Islet of Langerhans (tissue), 1 donor: Measurements from ENCODE around the gene HDGFL1.

Experiments used
- FAIRE-seq: peaks from one replicate; lab custom pipeline; 2011; peaks lifted over from hg19 to GRCh38; lab: Jason Lieb, UNC

HDGFL1 gene

DNA sequence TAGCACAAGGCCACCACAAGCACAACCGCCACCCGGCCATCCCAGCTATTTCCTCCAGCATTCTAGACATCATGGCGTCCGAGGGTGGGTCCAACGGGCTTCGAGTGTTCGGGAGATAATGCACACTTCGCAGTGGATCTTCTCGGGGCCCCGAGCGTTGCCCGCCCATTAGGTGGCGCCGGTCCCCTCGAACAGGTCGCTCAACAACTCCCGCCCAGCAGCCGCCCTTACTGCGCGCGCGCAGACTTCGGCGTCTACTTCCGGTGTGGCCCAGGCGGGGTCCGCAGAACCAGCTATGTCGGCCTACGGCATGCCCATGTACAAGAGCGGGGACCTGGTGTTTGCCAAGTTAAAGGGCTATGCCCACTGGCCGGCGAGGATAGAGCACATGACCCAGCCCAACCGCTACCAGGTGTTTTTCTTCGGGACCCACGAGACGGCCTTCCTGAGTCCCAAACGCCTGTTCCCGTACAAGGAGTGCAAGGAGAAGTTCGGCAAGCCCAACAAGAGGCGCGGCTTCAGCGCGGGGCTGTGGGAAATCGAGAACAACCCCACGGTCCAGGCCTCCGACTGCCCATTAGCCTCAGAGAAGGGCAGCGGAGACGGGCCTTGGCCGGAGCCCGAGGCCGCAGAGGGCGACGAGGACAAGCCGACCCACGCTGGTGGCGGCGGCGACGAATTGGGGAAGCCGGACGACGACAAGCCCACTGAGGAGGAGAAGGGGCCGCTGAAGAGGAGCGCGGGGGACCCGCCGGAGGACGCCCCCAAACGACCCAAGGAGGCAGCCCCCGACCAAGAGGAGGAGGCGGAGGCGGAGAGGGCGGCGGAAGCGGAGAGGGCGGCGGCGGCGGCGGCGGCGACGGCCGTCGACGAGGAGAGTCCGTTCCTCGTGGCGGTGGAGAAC lies at the start of gene HDGFL1:
TSS of gene HDGFL1 (plus strand) at position 286 of the 904 bp plus-strand sequence. CDS start at position 296, 10 bp downstream.
- FAIRE-seq, result no peak

- no peak for FAIRE-seq
These were observed 48.3 kb upstream of the HDGFL1 start for GRCh38 chr6:22521035-22521434.

DNA sequence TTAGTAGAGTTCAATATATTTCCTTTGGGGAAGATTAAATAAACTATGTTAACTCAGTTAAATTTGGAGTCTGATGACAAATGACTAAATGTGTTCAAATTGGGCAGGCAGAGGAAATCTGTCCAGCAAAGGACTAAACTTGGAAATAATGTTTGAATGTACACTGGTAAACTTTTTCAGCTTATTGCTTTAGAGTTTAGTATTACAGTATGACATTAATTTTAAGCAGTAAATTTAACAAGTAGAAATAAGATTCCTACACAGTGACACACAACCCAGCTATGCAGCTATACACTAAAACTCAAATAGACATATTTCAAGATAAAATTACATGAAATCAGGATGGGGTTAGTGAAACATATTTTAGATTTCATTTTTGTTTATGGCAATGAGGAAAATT lies 42.6 kb upstream of the HDGFL1 start:
- no peak for FAIRE-seq

DNA sequence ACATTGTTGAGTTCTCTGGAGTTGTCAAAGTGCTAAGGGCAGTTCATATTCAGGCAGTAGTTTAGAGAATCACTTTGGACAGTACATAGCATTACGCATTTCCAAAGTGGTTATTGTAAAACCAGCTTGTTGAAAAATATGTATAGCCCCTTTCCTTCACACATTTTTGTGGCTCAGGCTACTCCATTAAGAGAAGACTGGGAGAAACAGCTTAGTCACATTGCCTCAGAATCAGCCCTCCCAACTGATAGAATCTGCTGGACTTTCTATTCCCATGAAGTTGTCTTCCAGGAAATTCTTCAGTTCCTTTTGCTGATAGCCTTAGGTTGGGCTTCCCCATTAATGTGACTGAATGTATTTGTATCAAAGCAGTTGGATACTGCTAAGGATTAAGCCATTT lies 39.5 kb upstream of the HDGFL1 start:
- no peak for FAIRE-seq

DNA sequence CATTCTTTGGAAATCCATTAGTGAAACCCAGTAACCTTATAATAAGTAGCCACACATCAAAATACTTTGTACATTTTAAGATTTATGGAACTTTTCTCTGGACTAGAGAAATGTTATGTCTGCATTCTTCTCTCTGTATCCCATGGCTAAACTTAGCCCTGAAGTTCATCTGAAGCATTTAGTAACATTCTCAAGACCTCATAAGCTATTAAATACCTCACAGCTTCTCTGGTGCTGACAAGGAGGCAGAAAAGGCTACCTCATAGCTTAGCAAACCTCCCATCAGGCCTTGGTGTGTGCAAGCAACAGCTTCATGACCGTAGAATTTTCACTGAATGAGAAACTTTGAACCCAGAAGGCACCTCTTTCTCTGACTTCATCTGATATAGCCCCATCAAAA lies 38.9 kb upstream of the HDGFL1 start:
- no peak for FAIRE-seq

- no peak for FAIRE-seq
These were observed 33.2 kb upstream of the HDGFL1 start for GRCh38 chr6:22536122-22536521.

DNA sequence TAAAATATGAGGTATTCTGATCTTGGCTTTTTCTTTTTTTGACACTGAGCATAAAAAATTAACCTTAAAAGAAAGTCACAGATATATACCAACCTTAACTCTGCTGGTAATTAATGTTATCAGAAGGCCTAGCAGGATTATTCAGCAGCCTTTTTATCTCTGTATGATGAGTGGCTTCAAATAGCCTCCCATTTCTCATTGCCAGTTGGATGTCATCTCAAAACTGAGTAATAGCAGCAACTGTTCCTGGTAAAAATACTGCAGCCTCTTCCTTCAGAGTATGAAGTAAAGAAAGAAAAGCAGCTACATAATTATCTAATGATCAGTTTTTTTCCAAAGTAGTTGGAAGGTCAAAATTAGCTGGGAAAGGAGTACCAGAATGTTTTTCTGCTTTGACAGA lies 24.9 kb upstream of the HDGFL1 start:
- FAIRE-seq, result no peak

DNA sequence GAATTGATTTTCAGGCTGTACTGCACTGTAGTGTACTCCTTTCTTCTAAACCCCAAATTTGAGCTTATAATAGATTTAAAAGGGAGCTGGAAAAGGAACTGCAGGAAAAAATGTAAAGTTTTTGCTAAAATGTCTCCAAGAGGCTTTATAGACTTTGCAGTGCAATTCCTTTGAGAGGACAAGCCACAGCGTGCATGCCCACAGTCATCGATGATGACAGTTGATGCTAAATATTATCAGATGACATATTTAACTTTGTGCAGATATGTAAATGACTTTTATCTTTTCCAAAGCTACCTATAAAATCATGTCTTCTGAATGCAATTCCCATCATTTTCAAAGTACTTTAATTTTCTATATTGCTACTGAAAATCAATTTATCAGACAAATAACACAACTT lies 24.3 kb upstream of the HDGFL1 start:
- FAIRE-seq, result no peak

GRCh38 chr6:22546236-22546635 lies 23.1 kb upstream of the HDGFL1 start:
- no peak for FAIRE-seq

DNA sequence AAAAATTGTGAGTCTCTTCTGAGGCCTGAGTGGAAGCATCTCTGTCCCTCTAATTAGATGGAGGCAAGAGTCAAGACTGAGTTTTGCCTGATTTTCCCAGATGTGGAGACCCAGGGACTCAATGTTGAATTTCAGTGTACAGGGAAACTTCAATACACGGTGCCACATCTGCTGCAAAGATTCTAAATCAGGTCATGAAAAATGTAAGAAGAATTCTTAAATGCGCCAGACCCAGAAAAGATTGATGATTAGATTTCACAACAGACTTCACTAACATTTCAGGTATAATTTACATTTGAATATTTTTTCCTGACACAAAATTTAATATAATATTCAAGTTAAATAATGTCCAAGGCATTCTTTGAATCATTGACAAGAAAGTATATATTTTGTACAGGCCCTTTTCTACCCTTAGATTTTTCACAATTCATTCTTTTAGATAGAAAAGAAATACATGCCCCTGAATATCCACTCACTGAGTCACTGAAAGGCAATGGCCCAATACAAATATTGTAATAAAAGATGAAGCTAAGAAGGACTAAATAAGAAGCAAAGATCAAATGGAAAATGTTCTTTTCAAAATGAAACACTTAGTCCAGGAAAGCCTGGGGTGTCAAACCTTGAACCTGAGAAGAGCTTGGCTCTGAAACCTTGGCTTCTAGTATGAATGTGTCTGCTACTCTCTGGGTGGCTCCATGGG lies 18.2 kb upstream of the HDGFL1 start:
- FAIRE-seq, result no peak

GRCh38 chr6:22556266-22556665 lies 13.1 kb upstream of the HDGFL1 start:
- no peak for FAIRE-seq

DNA sequence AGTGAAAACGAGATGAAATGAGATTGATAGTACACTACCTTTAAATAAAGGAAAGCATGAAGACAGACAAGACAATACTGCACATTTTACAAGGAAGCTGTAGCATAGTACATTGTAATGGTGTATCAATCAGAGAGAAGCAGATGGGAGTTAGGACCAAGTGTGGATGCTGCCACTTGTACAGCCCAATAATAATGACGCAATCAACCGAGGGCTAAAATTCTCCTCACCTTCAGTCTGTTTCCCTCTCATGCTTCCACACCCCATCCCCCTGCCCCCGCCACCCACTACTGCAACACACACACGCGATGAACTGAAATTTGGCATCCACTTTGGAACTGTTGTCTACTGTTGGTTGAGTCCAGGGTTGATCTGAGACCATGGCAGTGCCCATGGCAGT lies 12.4 kb upstream of the HDGFL1 start:
- FAIRE-seq, result no peak

DNA sequence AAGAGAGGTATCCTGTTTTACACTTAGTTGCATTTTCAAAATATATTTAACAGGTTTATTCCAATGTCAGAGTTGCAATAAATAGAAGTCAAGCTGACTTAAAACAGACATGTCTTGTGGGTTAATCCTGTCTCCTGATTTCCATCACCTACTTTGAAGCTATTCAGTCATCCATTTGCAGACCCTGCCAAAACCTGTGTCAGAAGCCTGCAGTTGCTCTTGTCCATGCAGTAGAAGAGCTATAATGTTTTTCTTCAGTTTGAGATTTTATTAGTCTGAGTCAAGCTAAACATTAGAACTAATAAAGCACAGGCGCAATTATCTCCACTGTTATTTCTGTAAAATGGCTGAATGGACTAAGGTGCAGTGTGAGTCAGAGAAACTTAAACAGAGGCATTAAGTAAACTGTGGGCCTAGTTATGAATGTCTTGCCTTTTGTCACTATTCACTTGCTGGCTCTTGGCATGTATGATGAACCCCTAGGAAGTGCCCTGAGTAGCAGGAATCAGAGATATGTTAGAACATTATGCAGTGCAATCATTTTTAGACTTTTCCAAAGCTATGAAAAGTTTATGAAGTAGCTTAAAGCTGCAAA lies 11.0 kb upstream of the HDGFL1 start:
- no peak for FAIRE-seq

DNA sequence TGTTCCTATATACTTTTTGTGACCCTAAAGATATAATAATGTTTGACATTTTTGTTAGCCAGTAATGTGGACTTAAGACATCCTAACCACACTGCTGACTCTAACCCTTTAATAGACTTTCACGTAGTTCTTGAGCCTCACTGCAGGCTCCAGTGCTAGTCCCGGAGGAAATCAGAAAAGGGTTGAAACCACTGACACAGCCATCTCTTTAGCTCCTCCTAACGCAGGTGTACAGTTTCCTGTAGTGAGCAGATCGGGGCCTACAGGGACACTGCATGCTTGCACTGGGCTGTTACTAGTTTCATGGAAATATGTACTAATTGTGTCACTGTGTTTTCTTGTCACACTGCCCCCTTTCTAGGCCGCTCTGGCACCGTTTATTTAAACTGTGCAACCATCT lies 512 bp upstream of the HDGFL1 start:
- no peak for FAIRE-seq

DNA sequence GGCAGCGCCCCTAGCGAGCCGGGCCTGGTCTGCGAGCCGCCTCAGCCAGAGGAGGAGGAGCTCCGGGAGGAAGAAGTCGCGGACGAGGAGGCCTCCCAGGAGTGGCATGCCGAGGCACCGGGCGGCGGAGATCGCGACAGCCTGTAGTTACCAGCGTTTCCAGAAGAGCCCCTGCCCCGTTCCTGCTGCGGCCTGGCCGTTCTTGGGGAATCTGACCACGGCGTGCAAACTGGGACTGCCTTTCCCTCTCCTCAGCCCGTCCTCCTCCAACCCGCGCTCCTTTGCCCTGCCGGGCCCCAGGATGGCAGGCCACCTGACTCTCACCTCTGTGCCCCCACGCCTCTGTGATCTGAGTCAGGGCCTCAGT lies 802 bp downstream of the HDGFL1 start:
- no peak for FAIRE-seq

GRCh38 chr6:22575190-22575589 lies 5.8 kb downstream of the HDGFL1 start:
- FAIRE-seq, result no peak

DNA sequence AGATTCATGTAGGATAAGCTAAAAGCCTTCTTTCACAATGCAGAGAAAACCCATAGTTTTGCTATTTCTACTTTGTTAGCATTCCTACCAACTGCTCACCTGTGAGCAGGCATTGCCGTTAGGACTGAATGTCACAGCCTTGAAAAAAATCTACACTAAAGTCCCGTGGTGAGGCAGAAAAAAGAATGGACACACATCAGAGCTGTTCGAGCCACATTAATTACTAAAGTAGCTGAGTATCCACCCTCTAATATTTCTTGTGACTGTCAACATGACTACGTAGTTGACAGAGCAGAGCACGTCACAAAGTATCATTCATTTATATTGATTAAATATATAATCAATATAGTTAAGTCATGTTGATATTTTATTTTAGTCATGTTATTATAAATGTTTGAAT lies 10.1 kb downstream of the HDGFL1 start:
- no peak for FAIRE-seq

DNA sequence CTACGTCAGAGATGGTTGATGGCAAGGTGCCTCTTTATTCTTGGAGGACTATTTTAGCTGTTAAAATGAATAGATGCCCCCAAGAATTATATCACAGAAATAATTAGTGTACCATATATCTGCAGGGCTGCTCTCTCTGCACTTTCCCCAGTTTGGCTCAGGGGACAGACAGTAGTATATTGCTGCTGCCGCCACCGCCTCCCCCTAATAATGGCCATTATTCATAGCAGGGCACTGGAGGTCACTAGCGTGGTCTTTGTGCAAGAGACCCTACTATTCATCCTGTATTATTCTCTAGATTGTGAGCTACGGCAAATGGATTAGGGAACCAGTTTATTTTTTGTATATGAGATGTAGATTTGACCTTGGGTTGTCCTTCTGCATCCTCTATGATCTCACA lies 11.0 kb downstream of the HDGFL1 start:
- no peak for FAIRE-seq

DNA sequence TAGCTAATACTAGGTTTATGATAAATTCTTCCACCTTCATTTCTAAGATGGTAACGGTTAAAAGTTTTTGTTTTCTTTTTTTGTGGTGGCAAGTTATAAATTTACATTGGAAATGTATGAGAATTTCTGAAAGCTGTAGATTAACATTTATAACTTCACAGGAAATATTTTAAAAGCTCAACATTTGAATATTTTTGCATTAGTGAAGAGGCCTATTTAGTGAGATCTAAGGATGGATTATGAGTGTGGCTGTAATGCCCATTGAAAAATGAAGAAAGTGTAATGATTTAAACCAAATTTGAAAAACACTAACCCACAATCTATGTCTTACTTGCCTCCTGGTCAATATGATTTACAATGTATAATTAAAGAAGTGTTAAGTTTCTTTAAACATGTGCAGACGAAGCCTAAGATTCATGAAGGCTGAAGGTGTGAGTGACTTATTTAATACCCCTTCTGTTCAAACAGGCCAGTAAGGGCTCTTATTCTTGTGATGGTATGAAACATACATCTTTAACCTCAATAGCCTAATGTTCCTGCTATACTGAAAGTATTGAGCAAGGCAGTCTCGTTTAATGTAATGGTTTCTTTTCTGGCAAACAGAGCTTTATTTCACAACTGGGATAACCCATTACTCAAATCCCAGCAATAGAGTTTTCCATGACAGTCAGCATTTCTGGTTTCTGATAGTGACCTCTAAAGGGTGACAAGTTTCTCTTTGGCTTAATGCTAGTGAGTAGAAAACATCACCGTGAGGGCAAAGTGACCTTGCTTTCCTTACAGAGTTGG lies 13.2 kb downstream of the HDGFL1 start:
- no peak for FAIRE-seq

- FAIRE-seq, result no peak
These were observed 13.9 kb downstream of the HDGFL1 start for GRCh38 chr6:22583230-22583629.

- no peak for FAIRE-seq
These were observed 14.6 kb downstream of the HDGFL1 start for GRCh38 chr6:22583927-22584326.

GRCh38 chr6:22589118-22589517 lies 19.8 kb downstream of the HDGFL1 start:
- FAIRE-seq, result no peak

- no peak for FAIRE-seq
These were observed 21.1 kb downstream of the HDGFL1 start for GRCh38 chr6:22590423-22590822.
